T-helper 2 cell treated with Interferon-gamma antibody and Interleukin-4, amounts not matched to agents 5 μg/mL and 100 μg/mL, for 36 hours (primary cell): Measurements from ENCODE around the gene RIPK3.

ENCODE experiments used
- DNase-seq: peaks from one replicate; pipeline ENCODE4 v3.0.0; 2021; ENCODE audit warnings: low spot score
- H3K27ac Mint-ChIP-seq: one replicate; pipeline ENCODE4 v1.8.0; 2021; ENCODE audit warnings: mild to moderate bottlenecking, mixed read lengths
- H3K27me3 Mint-ChIP-seq: one replicate; pipeline ENCODE4 v1.8.0; 2021; ENCODE audit warnings: low read depth, mixed read lengths
- H3K36me3 Mint-ChIP-seq: one replicate; pipeline ENCODE4 v1.8.0; 2021; ENCODE audit warnings: low read depth, mixed read lengths
- H3K4me1 Mint-ChIP-seq: one replicate; pipeline ENCODE4 v1.8.0; 2021; ENCODE audit warnings: low read depth, mixed read lengths
- H3K4me3 Mint-ChIP-seq: one replicate; pipeline ENCODE4 v1.8.0; 2022; ENCODE audit warnings: mild to moderate bottlenecking, moderate library complexity, mixed read lengths
- H3K9me3 Mint-ChIP-seq: one replicate; pipeline ENCODE4 v1.8.0; 2021; ENCODE audit warnings: mixed read lengths

RIPK3 gene

GRCh38 chr14:24314377-24315193, 25.2 kb downstream of the RIPK3 start:
- Mint-ChIP-seq H3K4me1 (peaks cover 55% of the 10 kb centered on the region), H3K9me3 (no peaks in the 10 kb centered on the region), H3K27ac (peak overlapping the region; percentile 80)

GRCh38 chr14:24313913-24314312, 25.9 kb downstream of the RIPK3 start:
- peak overlapping the region; percentile 80 for H3K27ac Mint-ChIP-seq
- no peaks in the 10 kb centered on the region for H3K9me3 Mint-ChIP-seq
- H3K4me1 Mint-ChIP-seq, result peaks cover 62% of the 10 kb centered on the region
- H3K36me3 Mint-ChIP-seq, result peaks cover 36% of the 10 kb centered on the region
- peak overlapping the region; percentile 87 for H3K4me3 Mint-ChIP-seq
- no peak for DNase-seq
- H3K27me3 Mint-ChIP-seq, result no peaks in the 10 kb centered on the region

More at GRCh38 chr14:24314377-24315193, 25.2 kb downstream of the RIPK3 start:
- H3K27me3 Mint-ChIP-seq, result no peaks in the 10 kb centered on the region
- peak overlapping the region; percentile 87 for H3K4me3 Mint-ChIP-seq
- H3K36me3 Mint-ChIP-seq, result peaks cover 29% of the 10 kb centered on the region
- no peak for DNase-seq

- peak overlapping the region; percentile 80 for H3K27ac Mint-ChIP-seq
- peak overlapping the region; percentile 87 for H3K4me3 Mint-ChIP-seq
These were observed 26.9 kb downstream of the RIPK3 start for GRCh38 chr14:24312736-24313507.

GRCh38 chr14:24311837-24312615, 27.8 kb downstream of the RIPK3 start:
- no peak for DNase-seq
- Mint-ChIP-seq H3K9me3 (no peaks in the 10 kb centered on the region), H3K4me3 (peak overlapping the region; percentile 87), H3K4me1 (peaks cover 62% of the 10 kb centered on the region), H3K27ac (peak overlapping the region; percentile 80), H3K36me3 (peaks cover 42% of the 10 kb centered on the region), H3K27me3 (no peaks in the 10 kb centered on the region)

More at GRCh38 chr14:24312736-24313507, 26.9 kb downstream of the RIPK3 start:
- Mint-ChIP-seq H3K4me1 (peaks cover 67% of the 10 kb centered on the region), H3K27me3 (no peaks in the 10 kb centered on the region), H3K9me3 (no peaks in the 10 kb centered on the region), H3K36me3 (peaks cover 41% of the 10 kb centered on the region)
- DNase-seq, result peak; percentile 48

- Mint-ChIP-seq H3K9me3 (no peaks in the 10 kb centered on the region), H3K36me3 (peaks cover 50% of the 10 kb centered on the region), H3K4me3 (peak within 1 kb of the TSS; percentile 87), H3K4me1 (peaks cover 62% of the 10 kb centered on the region), H3K27ac (peak within 1 kb of the TSS; percentile 80), H3K27me3 (no peaks in the 10 kb centered on the region)
- DNase-seq, result peak; percentile 63
These were observed 28.9 kb downstream of the RIPK3 start, which contains the start of gene LTB4R for GRCh38 chr14:24310646-24311604. Gene LTB4R, plus strand, starts transcription at chr14:24311502. Its CDS starts 4,150 bp downstream, at chr14:24315652.

- Mint-ChIP-seq H3K4me1 (peaks cover 58% of the 10 kb centered on the region), H3K9me3 (no peaks in the 10 kb centered on the region), H3K27me3 (no peaks in the 10 kb centered on the region), H3K36me3 (peaks cover 52% of the 10 kb centered on the region), H3K4me3 (peak overlapping the region; percentile 87), H3K27ac (peak overlapping the region; percentile 77)
- DNase-seq, result no peak
These were observed 29.5 kb downstream of the RIPK3 start for GRCh38 chr14:24310265-24310645.

- Mint-ChIP-seq H3K9me3 (no peaks in the 10 kb centered on the region), H3K36me3 (peaks cover 57% of the 10 kb centered on the region), H3K27ac (peak within 1 kb of the TSS; percentile 80), H3K4me3 (peak within 1 kb of the TSS; percentile 87), H3K27me3 (no peaks in the 10 kb centered on the region), H3K4me1 (peaks cover 54% of the 10 kb centered on the region)
- no peak for DNase-seq
These were observed 30.1 kb downstream of the RIPK3 start, which contains the start of gene LTB4R2 for GRCh38 chr14:24309538-24310264. Gene LTB4R2, plus strand, starts transcription at chr14:24310140. Its CDS starts 525 bp downstream, at chr14:24310665.

GRCh38 chr14:24308342-24309124, 31.3 kb downstream of the RIPK3 start:
- H3K9me3 Mint-ChIP-seq, result no peaks in the 10 kb centered on the region
- peaks cover 42% of the 10 kb centered on the region for H3K4me1 Mint-ChIP-seq
- peaks cover 60% of the 10 kb centered on the region for H3K36me3 Mint-ChIP-seq
- H3K4me3 Mint-ChIP-seq, result no peak overlapping the region
- no peak for DNase-seq
- H3K27ac Mint-ChIP-seq, result peak overlapping the region; percentile 66
- no peaks in the 10 kb centered on the region for H3K27me3 Mint-ChIP-seq

- peaks cover 64% of the 10 kb centered on the region for H3K36me3 Mint-ChIP-seq
- no peaks in the 10 kb centered on the region for H3K27me3 Mint-ChIP-seq
- peak within 1 kb of the TSS; percentile 66 for H3K27ac Mint-ChIP-seq
- no peak within 1 kb of the TSS for H3K4me3 Mint-ChIP-seq
- H3K4me1 Mint-ChIP-seq, result peaks cover 34% of the 10 kb centered on the region
- peak; percentile 48 for DNase-seq
- no peaks in the 10 kb centered on the region for H3K9me3 Mint-ChIP-seq
These were observed 32.0 kb downstream of the RIPK3 start, which contains the start of gene CIDEB for GRCh38 chr14:24307575-24308341. Gene CIDEB, minus strand, starts transcription at chr14:24307977. Its CDS starts 119 bp downstream, at chr14:24307858.

- DNase-seq, result no peak
- H3K9me3 Mint-ChIP-seq, result no peaks in the 10 kb centered on the region
- H3K27me3 Mint-ChIP-seq, result no peaks in the 10 kb centered on the region
- H3K4me1 Mint-ChIP-seq, result peaks cover 28% of the 10 kb centered on the region
- no peak overlapping the region for H3K4me3 Mint-ChIP-seq
- H3K36me3 Mint-ChIP-seq, result peaks cover 66% of the 10 kb centered on the region
- peak overlapping the region; percentile 12 for H3K27ac Mint-ChIP-seq
These were observed 32.6 kb downstream of the RIPK3 start for GRCh38 chr14:24307156-24307574.

- no peaks in the 10 kb centered on the region for H3K9me3 Mint-ChIP-seq
- no peak overlapping the region for H3K27ac Mint-ChIP-seq
- H3K27me3 Mint-ChIP-seq, result no peaks in the 10 kb centered on the region
- DNase-seq, result no peak
- H3K36me3 Mint-ChIP-seq, result peaks cover 68% of the 10 kb centered on the region
- H3K4me3 Mint-ChIP-seq, result no peak overlapping the region
- peaks cover 17% of the 10 kb centered on the region for H3K4me1 Mint-ChIP-seq
These were observed 35.8 kb downstream of the RIPK3 start for GRCh38 chr14:24304019-24304387.
